Measurements from ENCODE around the gene DCAF7.

DCAF7 gene

GRCh38 chr17:63505341-63505740 lies 44.9 kb upstream of the DCAF7 start:
- DNase-seq (ENCODE audit: low read depth): no peak
- TF ChIP-seq MYC (IDR thresholded peaks at IDR 0.05; ENCODE audit: low read depth, low read length) (no peak), POLR2A (IDR thresholded peaks at IDR 0.05; ENCODE audit: extremely low read depth, insufficient read length) (no peak), MAX (IDR thresholded peaks at IDR 0.05; ENCODE audit: low read depth, low read length) (no peak), CTCF (IDR thresholded peaks at IDR 0.05; ENCODE audit: low read depth, low read length) (no peak)
- H3K4me3 ChIP-seq (ENCODE audit: low read depth, low read length): no peak overlapping the region

- H3K4me3 ChIP-seq (ENCODE audit: low read depth, low read length): no peak overlapping the region
- no peak for DNase-seq (ENCODE audit: low read depth)
- TF ChIP-seq MAX (IDR thresholded peaks at IDR 0.05; ENCODE audit: low read depth, low read length) (no peak), MYC (IDR thresholded peaks at IDR 0.05; ENCODE audit: low read depth, low read length) (no peak), CTCF (IDR thresholded peaks at IDR 0.05; ENCODE audit: low read depth, low read length) (no peak), POLR2A (IDR thresholded peaks at IDR 0.05; ENCODE audit: extremely low read depth, insufficient read length) (no peak)
Measured at GRCh38 chr17:63506627-63507026, 43.6 kb upstream of the DCAF7 start.

GRCh38 chr17:63511331-63511730 lies 38.9 kb upstream of the DCAF7 start:
- no peak overlapping the region for H3K4me3 ChIP-seq (ENCODE audit: low read depth, low read length)
- no peak for DNase-seq (ENCODE audit: low read depth)
- TF ChIP-seq MYC (IDR thresholded peaks at IDR 0.05; ENCODE audit: low read depth, low read length): no peak
- no peak for TF ChIP-seq POLR2A (IDR thresholded peaks at IDR 0.05; ENCODE audit: extremely low read depth, insufficient read length)
- TF ChIP-seq MAX (IDR thresholded peaks at IDR 0.05; ENCODE audit: low read depth, low read length): no peak
- TF ChIP-seq CTCF (IDR thresholded peaks at IDR 0.05; ENCODE audit: low read depth, low read length): no peak

- TF ChIP-seq CTCF (IDR thresholded peaks at IDR 0.05; ENCODE audit: low read depth, low read length) (no peak), MAX (IDR thresholded peaks at IDR 0.05; ENCODE audit: low read depth, low read length) (no peak), MYC (IDR thresholded peaks at IDR 0.05; ENCODE audit: low read depth, low read length) (no peak), POLR2A (IDR thresholded peaks at IDR 0.05; ENCODE audit: extremely low read depth, insufficient read length) (no peak)
- DNase-seq (ENCODE audit: low read depth): no peak
Measured at GRCh38 chr17:63512388-63512787, 37.9 kb upstream of the DCAF7 start.

GRCh38 chr17:63512896-63513644 lies 37.2 kb upstream of the DCAF7 start:
- TF ChIP-seq POLR2A (IDR thresholded peaks at IDR 0.05; ENCODE audit: extremely low read depth, insufficient read length) (no peak), CTCF (IDR thresholded peaks at IDR 0.05; ENCODE audit: low read depth, low read length) (no peak), MAX (IDR thresholded peaks at IDR 0.05; ENCODE audit: low read depth, low read length) (no peak), MYC (IDR thresholded peaks at IDR 0.05; ENCODE audit: low read depth, low read length) (no peak)
- H3K4me3 ChIP-seq (ENCODE audit: low read depth, low read length): no peak overlapping the region
- DNase-seq (ENCODE audit: low read depth): no peak

More at GRCh38 chr17:63512388-63512787, 37.9 kb upstream of the DCAF7 start:
- H3K4me3 ChIP-seq (ENCODE audit: low read depth, low read length): no peak overlapping the region
